Tibial nerve (tissue), 3 donors: ENCODE data around the gene BCAN.

ENCODE experiments used
- EP300 ChIP-seq, 2 donors: sonication (generic); formaldehyde crosslinking; IDR thresholded peaks; one replicate each; pipeline ENCODE4 v1.6.1; 2017; ENCODE audit warnings: antibody characterized with exemption in 2 of 2, mild to moderate bottlenecking in 1 of 2
- POLR2A ChIP-seq, 2 donors: fragments of 450-650 bp; IDR thresholded peaks; one replicate each; pipeline ENCODE4 v1.6.1; 2017; ENCODE audit warnings: antibody characterized with exemption in 2 of 2, mild to moderate bottlenecking in 2 of 2, moderate library complexity in 2 of 2

DNA sequence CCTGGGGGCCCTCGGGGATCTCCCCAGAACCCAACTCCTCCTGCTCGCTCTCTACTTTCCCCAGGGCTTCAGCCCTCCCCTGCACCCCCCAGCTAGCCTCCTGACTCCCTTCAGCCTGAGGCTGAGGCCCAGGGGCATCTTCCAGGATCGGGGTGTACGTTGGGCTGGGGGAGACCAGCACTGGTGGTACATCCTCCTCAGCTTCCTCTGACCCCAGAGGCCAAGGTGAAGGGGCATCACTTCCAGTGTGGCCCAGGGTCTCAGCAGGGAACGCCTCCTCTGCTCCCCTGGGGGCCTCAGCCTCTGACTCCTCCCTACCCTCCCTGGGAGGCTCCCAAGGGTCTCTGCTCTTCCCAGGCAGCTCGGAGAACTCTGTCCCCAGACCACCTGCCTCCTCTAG, 28.4 kb downstream of the BCAN start:
- TF ChIP-seq POLR2A (IDR thresholded peaks at IDR 0.05), result no peak
- TF ChIP-seq EP300 (IDR thresholded peaks at IDR 0.05), result no peak
